HK-2 (cell line): ENCODE data around the gene SPNS3.

Source experiments
- DNase-seq: peaks from one replicate; pipeline ENCODE4 v3.0.0-alpha.2; 2018; ENCODE audit not compliant: unreplicated experiment

SPNS3 gene

DNA sequence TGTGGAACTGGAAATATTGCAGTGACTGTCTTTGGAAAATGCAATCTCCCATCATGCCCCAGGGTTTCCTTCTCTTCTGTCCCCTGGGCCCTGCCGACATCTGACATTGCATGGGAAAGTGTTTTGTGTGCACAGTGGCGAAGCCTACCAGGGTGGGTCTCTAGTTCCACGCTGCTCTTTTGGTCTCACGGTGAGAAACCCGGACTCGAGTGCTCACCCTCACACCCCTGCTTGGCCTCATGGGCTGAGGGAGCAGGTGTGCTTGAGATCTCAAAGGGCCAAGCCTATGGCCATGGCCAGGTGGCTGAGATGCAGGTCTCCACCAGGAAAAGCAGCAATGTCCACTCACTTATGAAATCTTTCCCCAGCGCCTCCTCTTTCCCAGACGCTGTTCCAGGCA lies 32.0 kb downstream of the SPNS3 start:
- DNase-seq: no peak

DNA sequence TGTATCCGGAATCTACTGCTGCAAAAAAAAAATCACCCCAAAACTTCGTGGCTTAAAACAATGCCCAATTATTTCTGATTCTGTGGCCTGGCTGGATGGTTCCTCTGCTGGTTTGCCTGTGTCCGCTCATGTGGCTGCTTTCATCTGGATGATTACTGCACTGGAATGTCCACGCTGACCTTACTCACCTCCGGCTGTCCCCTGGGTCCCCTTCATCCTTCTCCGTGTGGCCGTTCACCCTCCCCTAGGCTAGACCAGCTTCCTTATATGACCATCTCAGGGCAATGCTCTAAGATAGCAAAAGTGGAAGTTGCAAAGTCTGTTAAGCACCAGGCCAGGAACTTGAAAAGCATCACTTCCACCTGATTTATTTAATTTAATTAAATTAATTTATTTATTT lies 33.5 kb downstream of the SPNS3 start:
- no peak for DNase-seq

DNA sequence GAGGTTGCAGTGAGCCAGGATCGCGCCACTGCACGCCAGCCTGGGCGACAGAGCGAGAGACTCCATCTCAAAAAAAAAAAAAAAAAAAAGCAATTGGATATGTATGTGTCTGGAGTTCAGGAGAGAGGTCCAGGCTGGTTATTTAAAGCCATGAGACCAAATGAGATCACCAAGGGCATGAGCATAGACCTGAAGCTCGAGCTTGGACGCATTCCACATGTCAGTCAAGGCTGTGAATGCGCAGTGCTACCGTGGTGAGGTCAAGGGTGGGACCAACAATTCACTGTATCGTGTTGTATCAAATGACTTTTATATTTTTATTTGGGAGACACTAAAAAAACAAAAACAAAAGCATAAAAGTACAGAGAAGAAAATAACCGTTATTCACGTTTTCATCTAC lies 35.8 kb downstream of the SPNS3 start:
- DNase-seq: no peak

DNA sequence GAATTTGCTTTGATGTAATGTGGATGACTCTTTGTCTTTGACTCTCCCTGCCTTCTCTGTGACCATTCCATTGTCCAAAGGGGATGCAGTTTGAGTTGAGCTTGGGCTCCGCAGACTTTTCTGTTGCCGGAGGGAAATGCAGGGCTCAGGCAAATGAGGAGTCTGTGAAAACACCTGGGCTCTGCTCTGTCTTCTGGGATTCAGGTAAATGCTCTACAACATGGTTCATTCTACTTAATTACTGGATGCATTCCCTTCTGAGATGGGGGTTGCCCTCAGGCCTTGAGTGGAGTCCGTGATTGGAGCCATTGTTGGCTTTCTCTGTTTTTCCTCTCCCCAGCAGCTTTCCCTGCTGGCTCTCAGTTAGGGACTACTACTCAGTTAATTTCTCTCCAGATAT lies 38.5 kb downstream of the SPNS3 start:
- DNase-seq: no peak

DNA sequence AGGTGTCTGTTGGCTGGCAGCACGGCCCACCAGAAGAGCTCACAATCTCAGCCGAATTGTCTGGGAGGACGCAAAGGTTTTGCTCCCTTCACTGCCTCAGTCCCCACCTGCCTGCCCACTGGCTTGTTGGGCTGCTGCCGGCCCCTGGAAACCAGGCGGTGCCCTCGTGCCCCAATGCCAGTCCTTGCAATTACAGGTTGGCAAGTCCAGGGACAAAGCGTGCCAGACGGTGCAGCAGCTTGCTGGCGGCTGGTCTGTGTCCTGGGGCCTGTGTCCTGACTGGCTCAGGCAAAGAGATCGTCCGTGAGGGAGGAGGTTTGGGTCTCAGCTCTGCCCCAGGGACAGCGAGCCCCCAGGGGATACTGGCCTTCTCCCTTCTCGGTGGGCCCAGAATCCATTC lies 40.4 kb downstream of the SPNS3 start:
- no peak for DNase-seq

DNA sequence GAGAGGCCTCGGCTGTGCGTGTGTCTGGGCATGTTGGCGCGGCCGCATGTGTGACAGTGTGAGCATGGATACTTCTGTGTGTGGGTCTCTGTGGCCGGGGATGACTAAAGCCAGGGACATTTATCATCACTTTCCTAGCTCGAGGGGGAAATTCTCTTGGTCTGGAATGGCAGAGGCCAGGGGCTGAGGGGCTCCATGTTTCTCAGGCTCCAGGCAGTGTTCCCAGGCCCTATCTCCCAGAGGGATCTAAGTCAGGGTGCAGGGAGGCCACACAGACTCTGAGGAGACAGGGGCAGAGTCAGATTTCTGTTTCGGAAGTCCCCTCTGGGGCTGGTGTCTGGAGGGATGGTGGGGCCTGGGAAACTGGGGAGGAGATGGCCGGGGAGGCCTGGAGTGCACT lies 41.3 kb downstream of the SPNS3 start:
- no peak for DNase-seq

DNA sequence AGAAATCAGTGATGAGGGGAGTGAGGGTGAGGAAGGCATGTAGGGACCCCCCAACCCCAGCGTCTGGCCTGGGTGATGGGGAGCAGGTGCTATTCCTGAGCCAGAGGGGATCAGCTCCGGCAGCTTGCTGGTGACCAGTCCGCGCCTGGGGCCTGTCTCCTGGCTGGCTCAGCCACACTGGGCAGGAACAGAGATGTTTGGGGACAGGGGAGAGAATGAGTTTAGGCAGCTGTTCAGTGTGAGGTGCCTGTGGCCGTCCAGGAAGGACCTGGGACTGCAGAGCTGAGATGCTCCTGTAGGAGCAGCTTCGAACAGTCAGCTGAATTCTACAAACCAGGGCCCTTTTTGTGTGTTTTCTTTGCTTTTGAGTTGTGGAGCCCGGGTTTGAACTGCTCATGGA lies 41.7 kb downstream of the SPNS3 start:
- DNase-seq: no peak

DNA sequence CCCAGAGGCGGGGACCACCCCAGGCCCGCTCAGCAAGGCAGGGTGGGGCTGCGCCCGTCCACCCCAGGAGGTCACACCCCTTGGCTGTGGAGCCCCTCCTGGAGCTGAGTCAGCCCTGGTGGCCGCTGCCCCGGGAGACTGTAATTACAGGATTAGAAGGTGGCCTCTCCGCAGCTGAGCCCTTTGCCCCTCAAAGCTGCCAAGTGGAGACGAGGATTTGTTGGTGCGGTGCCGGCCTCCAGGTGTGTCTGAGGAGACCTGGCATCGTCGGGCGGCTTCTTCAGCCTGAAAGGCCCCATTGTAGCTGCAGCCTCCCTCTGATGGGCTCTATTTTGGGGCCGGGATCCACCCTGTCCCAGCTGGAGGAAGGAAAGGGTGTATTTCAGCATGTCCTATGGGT lies 42.3 kb downstream of the SPNS3 start:
- no peak for DNase-seq

DNA sequence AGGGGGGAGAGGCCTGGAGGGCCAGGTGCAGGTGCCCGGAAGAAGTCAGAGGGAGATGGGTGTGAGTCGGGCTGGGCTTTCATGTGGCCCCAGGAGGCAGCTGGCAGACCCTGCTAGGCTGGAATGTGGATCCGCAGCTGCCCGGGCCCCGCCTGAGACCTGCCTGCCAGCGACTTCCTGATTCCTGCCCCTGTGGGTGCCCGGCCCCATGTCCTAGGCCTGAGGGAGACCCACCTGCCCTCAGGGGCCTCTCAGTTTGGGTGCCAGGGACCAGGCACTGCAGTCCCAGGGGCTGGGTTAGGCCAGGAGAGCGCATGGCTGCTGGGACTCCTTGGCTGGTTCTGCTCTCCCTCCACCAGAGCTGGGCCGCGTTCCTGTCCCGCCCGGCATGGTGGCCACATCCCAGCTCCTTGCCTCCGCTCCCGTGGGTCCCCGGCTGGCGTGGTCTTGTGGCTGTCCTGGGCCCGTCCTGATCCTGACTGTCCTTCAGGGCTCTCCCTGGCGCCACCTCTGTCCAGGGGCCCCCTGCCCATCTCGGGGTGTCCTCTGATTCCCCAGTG lies 42.9 kb downstream of the SPNS3 start:
- no peak for DNase-seq

DNA sequence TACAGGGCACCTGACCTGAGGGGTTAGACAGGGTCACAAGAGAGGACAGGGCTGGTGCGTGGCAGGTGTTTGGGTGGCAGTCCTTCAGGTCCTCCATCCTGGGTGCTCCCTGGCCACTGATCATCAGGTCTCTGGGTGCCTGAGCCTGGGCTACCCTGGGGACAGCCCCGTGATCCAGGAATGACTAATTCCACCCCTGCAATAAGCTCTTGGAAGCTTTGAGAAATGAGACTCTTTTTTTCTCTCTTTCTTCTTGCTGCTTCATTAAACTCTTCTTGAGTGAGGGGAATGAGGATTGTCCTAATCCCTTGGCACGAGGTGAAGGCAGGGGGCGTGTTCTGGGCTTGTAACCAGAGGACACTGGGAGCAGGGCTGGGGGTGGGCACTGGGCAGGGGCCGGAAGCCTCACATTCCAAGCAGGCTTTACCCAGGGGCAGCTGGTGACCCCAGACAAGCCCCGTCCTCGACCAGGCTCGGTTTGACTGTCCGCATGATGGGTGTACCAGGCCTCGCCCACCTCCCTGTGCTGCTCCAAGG lies 43.6 kb downstream of the SPNS3 start:
- DNase-seq: peak; percentile 39

DNA sequence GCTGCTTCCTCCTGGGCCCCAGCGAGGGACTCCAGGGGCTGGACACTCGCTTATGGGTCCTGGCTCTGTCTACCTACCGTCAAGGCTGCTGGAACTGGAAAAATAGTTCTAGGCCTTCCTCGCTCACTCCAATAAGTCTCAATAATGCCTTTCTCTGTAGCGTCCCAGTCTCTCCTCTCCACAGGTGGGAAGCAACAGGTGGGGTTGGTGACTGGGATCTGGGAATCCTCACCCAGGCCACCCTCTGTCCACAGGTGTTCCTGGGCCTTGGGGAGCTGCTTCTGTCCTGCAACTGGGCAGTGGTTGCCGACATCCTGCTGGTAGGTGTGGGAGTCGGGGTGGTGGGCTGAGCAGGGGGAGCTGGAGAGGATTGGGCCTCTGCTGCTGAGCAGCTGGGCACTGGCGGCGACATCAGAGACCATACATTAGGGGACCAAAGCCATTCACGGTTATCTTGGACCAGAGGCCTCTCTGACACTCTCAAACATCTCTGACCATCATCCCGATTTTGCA lies 44.6 kb downstream of the SPNS3 start:
- DNase-seq: no peak

DNA sequence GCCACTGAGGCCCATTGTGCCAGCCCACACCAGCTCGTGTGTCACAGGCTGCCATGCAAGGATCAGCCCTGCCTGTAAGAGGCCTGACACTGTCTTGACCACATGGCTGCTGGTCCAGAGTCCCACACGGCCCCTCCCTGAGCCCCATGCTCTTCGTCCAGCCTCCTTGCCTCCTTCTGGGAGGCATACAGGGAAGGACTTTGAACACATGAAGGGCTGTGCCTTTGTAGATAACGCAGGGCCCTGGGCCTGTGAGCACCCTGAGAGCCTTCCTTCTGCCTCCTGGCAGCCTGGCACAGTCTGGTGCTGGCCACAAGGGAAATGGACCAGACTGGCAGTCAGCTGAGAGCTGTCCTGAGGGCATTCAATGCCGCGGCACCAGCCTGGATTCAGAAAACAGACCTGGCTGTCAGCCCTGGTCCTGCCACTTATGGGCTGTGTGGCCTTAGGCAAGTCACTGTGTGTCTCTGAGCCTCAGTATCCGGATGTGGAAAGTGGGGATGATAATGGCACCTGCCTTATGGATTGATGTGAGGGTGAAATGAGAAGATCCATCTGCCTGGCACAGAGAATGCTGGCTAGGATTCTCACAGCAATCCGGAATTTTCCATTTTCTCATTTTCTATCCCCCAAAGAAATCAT lies 45.7 kb downstream of the SPNS3 start:
- no peak for DNase-seq

DNA sequence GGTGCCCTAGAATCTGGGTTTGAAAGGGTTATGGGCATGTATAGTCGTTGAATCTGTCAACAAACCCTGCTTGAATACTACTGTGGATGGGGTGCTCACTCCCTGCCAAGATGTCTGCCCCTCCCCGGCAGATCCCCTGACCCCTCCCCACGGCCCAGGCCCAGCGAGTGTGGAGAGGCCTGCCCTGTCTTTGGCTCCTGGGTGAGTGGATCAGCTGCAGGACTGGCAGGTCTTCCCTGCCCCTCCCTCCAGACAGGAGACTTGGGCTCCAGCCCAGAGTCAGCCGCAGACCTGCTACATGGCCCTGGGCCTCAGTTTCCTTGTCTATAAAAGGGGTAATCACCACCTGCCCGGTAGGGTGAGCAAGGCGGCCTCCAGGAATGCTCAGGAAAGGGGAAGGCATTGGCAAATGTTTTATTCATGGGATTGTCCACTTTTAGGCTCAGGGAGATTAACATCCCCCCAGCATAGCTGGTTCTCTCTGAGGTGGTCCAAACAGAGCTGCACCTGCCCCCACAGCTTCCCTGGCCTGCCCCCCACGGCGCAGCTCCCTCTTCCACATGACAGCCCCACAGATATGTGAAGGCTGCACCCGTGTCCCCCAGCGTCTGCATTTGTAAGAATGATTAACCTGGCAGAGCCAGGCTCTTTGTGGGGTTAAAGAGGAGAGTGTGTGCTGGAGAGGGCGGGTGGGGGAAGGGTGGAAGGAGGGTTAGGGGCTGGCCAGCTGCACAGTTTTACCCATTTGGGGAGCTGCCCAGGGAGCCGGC lies 46.4 kb downstream of the SPNS3 start:
- peak; percentile 86 for DNase-seq

DNA sequence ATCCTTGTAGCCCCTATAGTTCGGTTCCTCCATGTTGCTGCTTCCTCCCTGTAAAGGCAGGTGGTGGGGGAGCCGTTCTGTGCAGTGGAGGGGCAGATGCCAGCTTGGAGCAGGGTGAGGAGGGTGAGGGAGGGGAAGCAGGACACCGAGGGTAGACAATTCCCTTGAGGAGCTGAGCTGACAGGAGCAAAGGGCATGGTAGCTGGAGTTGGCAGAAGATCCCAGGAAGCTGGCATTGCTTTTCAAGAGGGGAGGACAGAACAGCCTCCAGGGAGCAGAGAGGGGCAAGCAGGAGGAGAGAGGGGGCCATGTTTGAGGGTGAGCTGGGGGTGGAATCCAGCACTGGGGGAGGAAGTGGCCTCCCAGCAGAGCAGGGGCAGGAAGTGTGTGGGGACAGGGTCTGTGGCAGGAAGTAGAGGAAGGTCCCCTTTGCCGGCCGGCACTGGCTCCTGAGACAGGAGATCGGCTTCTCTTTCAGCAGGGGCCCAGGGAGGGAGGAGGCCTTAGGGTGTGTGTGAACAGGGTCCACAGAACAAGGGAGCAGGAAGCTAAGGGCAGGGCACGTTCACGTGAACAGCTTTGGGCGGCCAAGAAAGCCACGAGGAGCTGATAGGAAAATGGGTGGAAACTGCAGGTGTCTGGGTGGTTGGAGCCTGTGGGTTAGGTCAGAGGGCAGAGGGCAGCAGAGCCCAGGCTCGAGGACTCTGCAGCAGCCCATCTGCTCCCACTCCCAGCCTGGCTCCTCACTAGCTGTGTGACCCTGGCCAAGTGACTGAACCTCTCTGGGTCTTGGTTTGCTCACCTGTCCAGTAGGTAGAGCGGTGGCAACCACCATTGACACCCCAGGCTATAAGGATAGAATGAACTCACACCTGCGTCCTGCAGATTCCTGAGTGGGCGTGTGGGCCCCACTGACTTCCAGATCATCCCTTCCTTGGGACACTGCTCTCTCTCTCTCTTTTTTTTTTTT lies 47.5 kb downstream of the SPNS3 start:
- peak; percentile 61 for DNase-seq

DNA sequence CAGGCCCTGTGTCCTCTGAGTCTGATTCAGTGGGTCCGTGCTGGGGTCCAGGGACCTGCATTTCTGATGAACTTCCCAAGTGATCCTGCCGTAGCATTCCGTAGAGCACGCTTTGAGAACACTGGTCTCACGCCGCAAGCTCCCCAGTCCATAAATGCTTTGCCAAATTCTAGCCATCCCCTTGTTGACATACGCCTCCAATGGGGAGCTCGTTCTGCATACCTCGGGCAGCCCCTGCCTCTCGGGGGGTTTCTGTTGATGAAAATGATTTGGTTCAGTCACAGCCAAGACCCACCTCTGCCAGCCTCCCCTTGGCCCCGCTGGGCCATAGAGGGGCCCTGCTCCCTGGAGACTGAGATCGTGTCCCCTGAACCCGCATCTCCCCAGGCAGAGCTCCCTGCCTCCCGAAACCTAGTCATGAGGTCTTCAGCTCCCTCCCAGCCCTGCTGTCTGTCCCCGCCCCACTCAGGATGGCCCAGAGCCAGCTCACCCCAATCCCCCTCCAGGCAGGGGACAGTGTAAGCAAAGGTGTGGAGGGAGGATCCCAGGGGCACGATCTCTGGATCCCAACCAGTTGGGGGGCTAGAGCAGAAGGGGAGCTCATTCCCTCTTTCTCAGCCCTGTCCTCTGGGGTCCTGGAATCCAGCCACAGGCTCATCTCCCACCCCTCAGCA lies 48.7 kb downstream of the SPNS3 start:
- no peak for DNase-seq

DNA sequence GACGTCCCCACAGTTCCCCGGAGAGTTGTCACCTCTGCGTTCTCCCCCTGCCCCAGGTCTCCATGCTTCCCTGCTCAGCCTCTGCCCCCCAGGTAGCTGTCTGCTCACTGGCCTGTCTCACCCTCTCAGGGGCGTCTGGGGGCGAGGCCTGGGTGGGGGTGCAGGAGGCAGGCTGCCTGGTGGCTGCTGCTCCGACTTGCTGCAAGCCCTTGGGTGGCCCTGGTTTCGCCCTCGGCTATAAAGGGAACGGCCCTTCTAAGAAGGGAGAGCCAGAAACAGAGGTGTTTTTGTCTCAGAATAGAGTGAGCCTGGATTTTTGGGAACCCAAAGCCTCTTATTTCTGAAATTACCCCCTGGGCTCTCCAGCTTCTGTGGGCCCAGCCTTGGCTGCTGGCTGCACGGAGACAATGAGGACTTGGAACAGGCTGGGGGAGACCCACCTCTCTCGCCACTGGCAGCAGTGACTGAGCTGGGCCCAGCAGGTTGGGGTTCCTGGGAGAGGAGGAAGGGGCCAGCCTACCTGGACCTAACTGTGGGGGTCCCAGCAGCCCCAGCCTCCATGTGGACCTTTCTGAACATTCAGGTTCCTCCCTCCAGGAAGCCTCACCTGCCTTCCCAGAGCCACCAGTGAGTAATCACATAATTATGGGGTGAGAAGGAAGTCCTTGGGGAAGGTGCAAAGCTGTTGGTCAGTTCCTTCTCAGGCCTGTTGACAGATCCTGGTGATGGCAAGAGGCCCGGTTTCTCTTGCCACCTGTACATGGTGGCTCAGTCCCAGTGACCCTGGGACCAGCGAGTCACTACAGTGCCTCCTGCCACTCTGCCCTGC lies 49.5 kb downstream of the SPNS3 start:
- peak; percentile 60 for DNase-seq

DNA sequence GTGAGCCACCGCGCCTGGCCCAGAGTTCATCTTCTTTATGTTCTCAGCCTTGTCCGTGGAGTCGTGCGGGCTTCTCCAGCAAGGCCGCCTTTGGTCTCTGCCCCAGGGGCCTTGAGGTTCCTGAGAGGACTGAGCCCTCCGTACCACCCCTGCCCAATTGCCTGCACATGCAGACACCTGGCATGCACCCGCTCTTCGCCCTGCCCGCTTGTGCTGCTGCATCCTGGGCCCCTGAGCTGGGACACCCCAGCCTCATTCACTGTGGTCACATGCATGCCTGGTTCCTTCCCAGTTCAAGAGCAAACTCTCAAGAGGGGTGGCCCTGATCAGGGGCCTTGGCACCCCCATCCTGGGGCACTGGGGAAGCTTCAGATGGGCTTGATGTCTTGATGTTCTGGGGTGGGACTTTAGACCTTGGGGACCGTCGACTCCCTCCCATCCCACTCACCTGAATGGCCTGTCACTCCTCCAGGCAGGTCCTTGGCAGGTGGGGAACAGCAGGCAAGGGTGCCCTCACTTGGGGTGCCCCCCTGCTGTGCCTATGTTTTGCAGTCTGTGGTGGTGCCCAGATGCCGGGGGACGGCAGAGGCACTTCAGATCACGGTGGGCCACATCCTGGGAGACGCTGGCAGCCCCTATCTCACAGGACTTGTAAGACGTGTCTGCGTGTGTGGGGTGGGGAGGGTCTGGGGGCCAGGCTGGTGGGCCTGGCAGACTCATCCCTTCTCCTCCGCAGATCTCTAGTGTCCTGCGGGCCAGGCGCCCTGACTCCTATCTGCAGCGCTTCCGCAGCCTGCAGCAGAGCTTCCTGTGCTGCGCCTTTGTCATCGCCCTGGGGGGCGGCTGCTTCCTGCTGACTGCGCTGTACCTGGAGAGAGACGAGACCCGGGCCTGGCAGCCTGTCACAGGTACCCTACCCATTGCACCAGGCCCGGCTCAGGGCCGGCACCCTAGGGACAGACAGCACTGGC lies 52.2 kb downstream of the SPNS3 start:
- no peak for DNase-seq

DNA sequence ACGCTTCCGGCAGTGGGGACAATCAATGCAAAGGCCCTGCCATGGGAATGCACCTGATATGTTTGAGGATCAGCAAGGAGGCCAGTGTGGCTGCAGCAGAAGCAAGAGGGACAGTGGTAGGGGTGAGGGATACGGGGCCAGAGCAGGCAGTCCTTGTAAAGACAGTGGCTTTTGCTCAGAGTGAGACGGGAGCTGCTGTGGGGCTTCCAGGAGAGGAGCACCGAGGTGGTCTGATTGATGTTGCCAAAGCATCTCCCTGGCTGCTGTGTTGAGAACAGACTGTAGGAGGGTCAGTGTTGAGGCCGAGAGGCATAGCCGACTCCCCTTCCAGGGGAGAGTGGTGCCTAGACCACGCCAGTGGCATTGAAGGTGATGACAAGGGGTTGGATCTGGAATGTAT lies 53.6 kb downstream of the SPNS3 start:
- no peak for DNase-seq
